Breast epithelium (tissue), 3 donors: ENCODE measurements around the gene PITPNM3.

ENCODE experiments used
- POLR2A ChIP-seq: fragments of 450-650 bp; IDR thresholded peaks from one replicate; pipeline ENCODE4 v1.6.1; 2016; ENCODE audit warnings: antibody characterized with exemption, mild to moderate bottlenecking, moderate library complexity
- POLR2AphosphoS5 ChIP-seq, 3 donors: sonication (generic); formaldehyde crosslinking; IDR thresholded peaks; one replicate each; pipeline ENCODE4 v1.6.1; 2017; ENCODE audit warnings: antibody characterized with exemption in 3 of 3
- TF ChIP-seq, protein P1 (sequence below), 3 donors: fragments of 450-650 bp; IDR thresholded peaks; one replicate each; pipeline ENCODE4 v1.5.1; 2016 to 2017; ENCODE audit warnings: antibody characterized with exemption in 3 of 3, mild to moderate bottlenecking in 3 of 3, moderate library complexity in 3 of 3

DNA sequence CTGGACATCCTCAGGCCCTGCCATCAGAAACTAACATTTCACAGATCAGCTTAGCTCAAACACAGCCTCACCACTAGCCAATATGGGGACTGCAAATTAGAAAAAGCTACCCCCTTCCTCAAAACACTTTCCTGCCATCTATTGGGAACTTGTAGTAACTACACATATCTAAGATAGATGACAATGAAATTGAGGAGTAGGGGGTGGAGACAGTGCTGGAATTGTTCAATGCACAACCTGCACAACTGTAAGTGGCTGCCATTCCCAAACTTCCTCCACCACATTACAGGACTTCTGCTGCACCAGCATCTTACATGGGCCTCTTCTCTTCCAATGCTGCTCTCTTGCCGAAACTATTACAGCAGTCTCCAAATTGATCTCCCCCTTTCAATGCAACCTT lies 143.3 kb downstream of the PITPNM3 start:
- TF ChIP-seq POLR2AphosphoS5 (IDR thresholded peaks at IDR 0.05): no peak
- TF ChIP-seq, protein P1, sequence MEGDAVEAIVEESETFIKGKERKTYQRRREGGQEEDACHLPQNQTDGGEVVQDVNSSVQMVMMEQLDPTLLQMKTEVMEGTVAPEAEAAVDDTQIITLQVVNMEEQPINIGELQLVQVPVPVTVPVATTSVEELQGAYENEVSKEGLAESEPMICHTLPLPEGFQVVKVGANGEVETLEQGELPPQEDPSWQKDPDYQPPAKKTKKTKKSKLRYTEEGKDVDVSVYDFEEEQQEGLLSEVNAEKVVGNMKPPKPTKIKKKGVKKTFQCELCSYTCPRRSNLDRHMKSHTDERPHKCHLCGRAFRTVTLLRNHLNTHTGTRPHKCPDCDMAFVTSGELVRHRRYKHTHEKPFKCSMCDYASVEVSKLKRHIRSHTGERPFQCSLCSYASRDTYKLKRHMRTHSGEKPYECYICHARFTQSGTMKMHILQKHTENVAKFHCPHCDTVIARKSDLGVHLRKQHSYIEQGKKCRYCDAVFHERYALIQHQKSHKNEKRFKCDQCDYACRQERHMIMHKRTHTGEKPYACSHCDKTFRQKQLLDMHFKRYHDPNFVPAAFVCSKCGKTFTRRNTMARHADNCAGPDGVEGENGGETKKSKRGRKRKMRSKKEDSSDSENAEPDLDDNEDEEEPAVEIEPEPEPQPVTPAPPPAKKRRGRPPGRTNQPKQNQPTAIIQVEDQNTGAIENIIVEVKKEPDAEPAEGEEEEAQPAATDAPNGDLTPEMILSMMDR (IDR thresholded peaks at IDR 0.05): peak in 1 of 3 donors; percentile 14
- no peak for TF ChIP-seq POLR2A
